GM21367 (cell line): ENCODE results near the gene CCDC87.
"Not testable (repeated sequence)": the region's sequence is repeated elsewhere in the genome, so short reads cannot be mapped to it uniquely, and the experiment has no call there.

Experiments used
- ATAC-seq: cut with Tn5 transposase; IDR thresholded peaks from one replicate; pipeline ENCODE4 v1.9.1; 2021; ENCODE audit not compliant: unreplicated experiment

Gene CCDC87

GRCh38 chr11:66617155-66617834 lies 24.4 kb upstream of the CCDC87 start:
- peak; percentile 13 for ATAC-seq

- peak; percentile 74 for ATAC-seq
These were observed 23.7 kb upstream of the CCDC87 start, which contains the start of gene RBM14 for GRCh38 chr11:66616379-66617154. TSS of gene RBM14 (plus strand) at chr11:66616630. CDS start at chr11:66616721, 91 bp downstream.

GRCh38 chr11:66614073-66614472 lies 21.2 kb upstream of the CCDC87 start:
- ATAC-seq, result no peak

GRCh38 chr11:66612458-66612857 lies 19.6 kb upstream of the CCDC87 start:
- ATAC-seq, result no peak

- ATAC-seq, result no peak
These were observed 17.1 kb upstream of the CCDC87 start for GRCh38 chr11:66609721-66610617.

- ATAC-seq, result no peak
These were observed 14.4 kb upstream of the CCDC87 start for GRCh38 chr11:66607126-66607834.

GRCh38 chr11:66606608-66607007 lies 13.7 kb upstream of the CCDC87 start:
- not testable (repeated sequence) for ATAC-seq

GRCh38 chr11:66604155-66604554 lies 11.3 kb upstream of the CCDC87 start:
- no peak for ATAC-seq

- ATAC-seq, result no peak
These were observed 10.2 kb upstream of the CCDC87 start for GRCh38 chr11:66603072-66603471.

- no peak for ATAC-seq
These were observed 7.9 kb upstream of the CCDC87 start for GRCh38 chr11:66600631-66601233.

- ATAC-seq, result no peak
These were observed 7.4 kb upstream of the CCDC87 start for GRCh38 chr11:66600219-66600618.

- ATAC-seq, result no peak
These were observed 6.1 kb upstream of the CCDC87 start for GRCh38 chr11:66598993-66599392.

GRCh38 chr11:66595245-66595904 lies 2.5 kb upstream of the CCDC87 start:
- no peak for ATAC-seq

GRCh38 chr11:66593650-66594049 lies 787 bp upstream of the CCDC87 start:
- no peak for ATAC-seq

- peak; percentile 6 for ATAC-seq
These were observed 406 bp upstream of the CCDC87 start for GRCh38 chr11:66593303-66593635.

- no peak for ATAC-seq
These were observed 1.7 kb downstream of the CCDC87 start for GRCh38 chr11:66591175-66591574.

- no peak for ATAC-seq
These were observed 2.7 kb downstream of the CCDC87 start for GRCh38 chr11:66589996-66590675.

GRCh38 chr11:66589315-66589714 lies 3.5 kb downstream of the CCDC87 start:
- ATAC-seq, result not testable (repeated sequence)

- ATAC-seq, result no peak
These were observed 6.7 kb downstream of the CCDC87 start for GRCh38 chr11:66586136-66586535.
